RWPE2 (cell line): ENCODE measurements around the gene NUP210.
"Not testable (repeated sequence)": the region's sequence is repeated elsewhere in the genome, so short reads cannot be mapped to it uniquely, and the experiment has no call there.

Experiments
- ATAC-seq: fragments of 200-7000 bp; cut with Tn5 transposase; 3 replicates; pipeline ENCODE4 v1.9.1; 2021; ENCODE audit warnings: low read depth
- DNase-seq: peaks from one replicate; pipeline ENCODE4 v3.0.0-alpha.2; 2020; ENCODE audit warnings: low spot score
- H3K27ac ChIP-seq: fragments of 450-650 bp; 2 replicates; pipeline ENCODE4 v1.5.1; 2017; ENCODE audit warnings: mild to moderate bottlenecking; ENCODE audit not compliant: poor library complexity, severe bottlenecking
- H3K27me3 ChIP-seq: fragments of 250-450 bp; sonication (Bioruptor Pico); 2 replicates; pipeline ENCODE4 v1.5.1; 2021; ENCODE audit warnings: mild to moderate bottlenecking, moderate library complexity; ENCODE audit not compliant: insufficient read depth, poor library complexity, severe bottlenecking
- H3K36me3 ChIP-seq: fragments of 250-450 bp; sonication (Bioruptor Pico); 2 replicates; pipeline ENCODE4 v1.5.1; 2020; ENCODE audit warnings: low read depth, mild to moderate bottlenecking, moderate library complexity
- H3K4me1 ChIP-seq: fragments of 250-450 bp; sonication (Bioruptor Pico); 2 replicates; pipeline ENCODE4 v1.5.1; 2021; ENCODE audit warnings: mild to moderate bottlenecking, moderate library complexity; ENCODE audit not compliant: insufficient read depth, poor library complexity, severe bottlenecking
- H3K4me3 ChIP-seq: fragments of 250-450 bp; sonication (Bioruptor Pico); 2 replicates; pipeline ENCODE4 v1.5.1; 2021; ENCODE audit warnings: mild to moderate bottlenecking, moderate library complexity; ENCODE audit not compliant: severe bottlenecking
- H3K9me3 ChIP-seq: fragments of 250-450 bp; sonication (Bioruptor Pico); 2 replicates; pipeline ENCODE4 v1.5.1; 2021; ENCODE audit warnings: mild to moderate bottlenecking, moderate library complexity; ENCODE audit not compliant: severe bottlenecking
- TF ChIP-seq, protein P1 (sequence below): fragments of 450-650 bp; IDR thresholded peaks from one replicate; pipeline ENCODE4 v1.5.1; 2017; ENCODE audit warnings: mild to moderate bottlenecking, moderate library complexity; ENCODE audit not compliant: poor library complexity, severe bottlenecking

The NUP210 gene

GRCh38 chr3:13429631-13430291 is 9.6 kb upstream of the NUP210 start:
- Histone ChIP-seq H3K4me1 (no peaks in the 10 kb centered on the region), H3K27ac (no peak overlapping the region), H3K27me3 (no peaks in the 10 kb centered on the region), H3K9me3 (no peaks in the 10 kb centered on the region), H3K4me3 (no peak overlapping the region), H3K36me3 (no peaks in the 10 kb centered on the region)
- DNase-seq (no peak), ATAC-seq (no peak)
- TF ChIP-seq, protein P1, sequence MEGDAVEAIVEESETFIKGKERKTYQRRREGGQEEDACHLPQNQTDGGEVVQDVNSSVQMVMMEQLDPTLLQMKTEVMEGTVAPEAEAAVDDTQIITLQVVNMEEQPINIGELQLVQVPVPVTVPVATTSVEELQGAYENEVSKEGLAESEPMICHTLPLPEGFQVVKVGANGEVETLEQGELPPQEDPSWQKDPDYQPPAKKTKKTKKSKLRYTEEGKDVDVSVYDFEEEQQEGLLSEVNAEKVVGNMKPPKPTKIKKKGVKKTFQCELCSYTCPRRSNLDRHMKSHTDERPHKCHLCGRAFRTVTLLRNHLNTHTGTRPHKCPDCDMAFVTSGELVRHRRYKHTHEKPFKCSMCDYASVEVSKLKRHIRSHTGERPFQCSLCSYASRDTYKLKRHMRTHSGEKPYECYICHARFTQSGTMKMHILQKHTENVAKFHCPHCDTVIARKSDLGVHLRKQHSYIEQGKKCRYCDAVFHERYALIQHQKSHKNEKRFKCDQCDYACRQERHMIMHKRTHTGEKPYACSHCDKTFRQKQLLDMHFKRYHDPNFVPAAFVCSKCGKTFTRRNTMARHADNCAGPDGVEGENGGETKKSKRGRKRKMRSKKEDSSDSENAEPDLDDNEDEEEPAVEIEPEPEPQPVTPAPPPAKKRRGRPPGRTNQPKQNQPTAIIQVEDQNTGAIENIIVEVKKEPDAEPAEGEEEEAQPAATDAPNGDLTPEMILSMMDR: no peak

DNA sequence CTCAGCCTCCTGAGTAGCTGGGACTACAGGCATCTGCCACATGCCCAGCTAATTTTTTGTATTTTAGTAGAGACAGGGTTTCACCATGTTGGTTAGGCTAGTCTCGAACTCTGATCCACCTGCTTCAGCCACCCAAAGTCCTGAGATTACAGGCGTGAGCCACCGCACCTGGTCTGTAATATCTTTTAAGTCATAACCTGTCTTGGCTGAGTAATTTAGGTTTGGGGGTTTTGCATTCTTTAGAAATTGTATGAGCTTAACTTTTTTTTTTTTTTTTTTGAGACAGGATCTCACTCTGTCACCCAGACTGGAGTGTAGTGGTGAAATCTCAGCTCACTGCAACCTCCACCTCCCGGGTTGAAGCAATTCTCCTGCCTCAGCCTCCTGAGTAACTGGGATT is 8.6 kb upstream of the NUP210 start:
- H3K4me1 ChIP-seq, DNase-seq, H3K27me3 ChIP-seq, ATAC-seq, H3K36me3 ChIP-seq, H3K4me3 ChIP-seq, H3K27ac ChIP-seq, H3K9me3 ChIP-seq: not testable (repeated sequence)

GRCh38 chr3:13427662-13428603 is 7.8 kb upstream of the NUP210 start:
- Histone ChIP-seq H3K27ac (no peak overlapping the region), H3K9me3 (no peaks in the 10 kb centered on the region), H3K4me3 (no peak overlapping the region), H3K36me3 (no peaks in the 10 kb centered on the region), H3K27me3 (no peaks in the 10 kb centered on the region), H3K4me1 (no peaks in the 10 kb centered on the region)
- DNase-seq (no peak), ATAC-seq (no peak)
- TF ChIP-seq, protein P1: no peak

GRCh38 chr3:13426591-13426990 is 6.5 kb upstream of the NUP210 start:
- Histone ChIP-seq H3K27ac (no peak overlapping the region), H3K4me1 (no peaks in the 10 kb centered on the region), H3K9me3 (no peaks in the 10 kb centered on the region), H3K4me3 (no peak overlapping the region), H3K36me3 (no peaks in the 10 kb centered on the region), H3K27me3 (no peaks in the 10 kb centered on the region)
- TF ChIP-seq, protein P1: no peak
- DNase-seq (no peak), ATAC-seq (no peak)

DNA sequence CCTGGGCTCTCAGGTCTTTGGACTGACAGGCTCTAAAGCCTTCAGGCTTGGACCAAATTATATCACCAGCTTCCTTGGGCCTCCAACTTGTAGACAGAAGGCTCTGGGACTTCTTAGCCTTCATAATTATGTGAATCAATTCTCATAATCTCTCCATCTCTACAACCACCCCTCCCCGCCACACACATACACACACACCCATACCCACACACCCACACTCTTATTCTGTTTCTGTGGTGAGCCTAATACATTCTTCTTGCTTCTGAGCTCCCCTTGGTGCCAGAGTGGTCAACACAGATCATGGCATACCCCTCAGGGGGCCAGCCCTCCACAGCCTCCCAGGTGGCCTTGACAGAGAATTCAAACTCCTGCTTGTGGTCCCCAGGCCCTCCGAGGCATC is 5.6 kb upstream of the NUP210 start:
- no peaks in the 10 kb centered on the region for H3K4me1 ChIP-seq

More for the DNA sequence above, 5.6 kb upstream of the NUP210 start:
- Histone ChIP-seq H3K9me3 (no peaks in the 10 kb centered on the region), H3K27ac (no peak overlapping the region), H3K36me3 (no peaks in the 10 kb centered on the region), H3K27me3 (peaks cover 3% of the 10 kb centered on the region), H3K4me3 (no peak overlapping the region)
- TF ChIP-seq, protein P1: no peak
- DNase-seq: no peak
- ATAC-seq: no peak
